OCI-LY3 (cell line): ENCODE measurements around the gene FAM151A.

Experiments
- H2AFZ ChIP-seq: fragments of 200-600, 300-600 bp; shearing (Covaris generic); 2 replicates; pipeline ENCODE4 v1.6.0; 2014; ENCODE audit warnings: antibody characterized with exemption, low read depth, low read length
- H3K27ac ChIP-seq: fragments of 200-600, 300-600 bp; sonication (generic); 2 replicates; pipeline ENCODE4 v1.5.1; 2014; ENCODE audit warnings: mild to moderate bottlenecking, low read length, moderate library complexity, mixed read lengths
- H3K27me3 ChIP-seq: fragments of 200-600, 300-600 bp; sonication (generic); 2 replicates; pipeline ENCODE4 v1.6.1; 2014; ENCODE audit warnings: low read depth, low read length, mixed read lengths
- H3K36me3 ChIP-seq: fragments of 200-600, 300-600 bp; sonication (generic); replicated peaks from 2 replicates; pipeline ENCODE3; 2014; ENCODE audit warnings: low read depth, low read length, mixed read lengths
- H3K4me1 ChIP-seq: fragments of 300-600, 200-600 bp; sonication (generic); 2 replicates; pipeline ENCODE4 v1.6.1; 2014; ENCODE audit warnings: low read length, mixed read lengths
- H3K4me2 ChIP-seq: fragments of 200-600, 300-600 bp; sonication (generic); 2 replicates; pipeline ENCODE4 v1.6.1; 2014; ENCODE audit warnings: low read length, mixed read lengths
- H3K4me3 ChIP-seq: fragments of 300-600, 200-600 bp; sonication (generic); 2 replicates; pipeline ENCODE4 v1.5.1; 2014; ENCODE audit warnings: antibody characterized with exemption, mild to moderate bottlenecking, low read length, moderate library complexity
- H3K79me2 ChIP-seq: fragments of 300-600, 200-600 bp; shearing (Covaris generic); 2 replicates; pipeline ENCODE4 v1.6.1; 2014; ENCODE audit warnings: mild to moderate bottlenecking, low read length, mixed read lengths
- H3K9ac ChIP-seq: fragments of 300-600, 200-600 bp; shearing (Covaris generic); 2 replicates; pipeline ENCODE4 v1.6.0; 2014; ENCODE audit warnings: mild to moderate bottlenecking, low read length, moderate library complexity
- H3K9me3 ChIP-seq: fragments of 200-600, 300-600 bp; shearing (Covaris generic); 2 replicates; pipeline ENCODE4 v1.6.1; 2014; ENCODE audit warnings: low read length, mixed read lengths; ENCODE audit not compliant: insufficient read depth
- H4K20me1 ChIP-seq: fragments of 200-600, 300-600 bp; sonication (generic); 2 replicates; pipeline ENCODE4 v1.6.1; 2016; ENCODE audit warnings: low read length, mixed read lengths; ENCODE audit not compliant: insufficient read depth
- EZH2phosphoT487 ChIP-seq: fragments of 200-600 bp; shearing (Covaris generic); IDR thresholded peaks from 2 replicates; pipeline ENCODE4 v1.6.1; 2018; ENCODE audit warnings: antibody characterized with exemption, mixed run types, low read depth
- TF ChIP-seq, protein P1 (sequence below): fragments of 200-600, 300-600 bp; sonication (generic); IDR thresholded peaks from 2 replicates; pipeline ENCODE4 v1.5.1; 2014; ENCODE audit warnings: antibody characterized with exemption, low read length, low read depth

Gene FAM151A

DNA sequence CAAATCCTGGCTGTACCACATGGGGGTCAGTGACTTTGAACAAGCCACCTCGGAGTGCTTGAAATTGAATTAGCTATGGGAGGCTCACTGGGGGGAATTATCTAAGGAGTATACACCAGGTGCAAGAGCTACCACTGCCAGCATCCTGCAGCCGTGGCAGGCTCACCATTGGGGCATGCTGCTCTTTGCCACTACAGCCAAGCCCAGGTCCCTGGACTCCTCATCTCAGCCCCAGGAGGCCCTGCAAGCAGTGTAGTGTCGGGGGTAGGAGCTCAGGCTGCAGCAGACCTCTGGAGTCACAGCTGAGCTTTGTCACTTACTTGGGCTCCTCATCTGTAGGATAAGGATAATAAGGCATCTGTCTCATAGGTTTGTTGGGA is 40.0 kb downstream of the FAM151A start:
- no peak overlapping the region for H3K27ac ChIP-seq
- H4K20me1 ChIP-seq: no peaks in the 10 kb centered on the region

GRCh38 chr1:54582566-54583306 is 40.6 kb downstream of the FAM151A start:
- Histone ChIP-seq H3K4me3 (no peak overlapping the region), H3K27ac (no peak overlapping the region), H3K4me2 (no peak overlapping the region), H3K9me3 (no peaks in the 10 kb centered on the region), H3K4me1 (no peaks in the 10 kb centered on the region), H3K27me3 (no peaks in the 10 kb centered on the region), H3K79me2 (no peaks in the 10 kb centered on the region), H3K36me3 (no peaks in the 10 kb centered on the region), H4K20me1 (no peaks in the 10 kb centered on the region), H2AFZ (no peak overlapping the region), H3K9ac (no peak overlapping the region)
- TF ChIP-seq, protein P1, sequence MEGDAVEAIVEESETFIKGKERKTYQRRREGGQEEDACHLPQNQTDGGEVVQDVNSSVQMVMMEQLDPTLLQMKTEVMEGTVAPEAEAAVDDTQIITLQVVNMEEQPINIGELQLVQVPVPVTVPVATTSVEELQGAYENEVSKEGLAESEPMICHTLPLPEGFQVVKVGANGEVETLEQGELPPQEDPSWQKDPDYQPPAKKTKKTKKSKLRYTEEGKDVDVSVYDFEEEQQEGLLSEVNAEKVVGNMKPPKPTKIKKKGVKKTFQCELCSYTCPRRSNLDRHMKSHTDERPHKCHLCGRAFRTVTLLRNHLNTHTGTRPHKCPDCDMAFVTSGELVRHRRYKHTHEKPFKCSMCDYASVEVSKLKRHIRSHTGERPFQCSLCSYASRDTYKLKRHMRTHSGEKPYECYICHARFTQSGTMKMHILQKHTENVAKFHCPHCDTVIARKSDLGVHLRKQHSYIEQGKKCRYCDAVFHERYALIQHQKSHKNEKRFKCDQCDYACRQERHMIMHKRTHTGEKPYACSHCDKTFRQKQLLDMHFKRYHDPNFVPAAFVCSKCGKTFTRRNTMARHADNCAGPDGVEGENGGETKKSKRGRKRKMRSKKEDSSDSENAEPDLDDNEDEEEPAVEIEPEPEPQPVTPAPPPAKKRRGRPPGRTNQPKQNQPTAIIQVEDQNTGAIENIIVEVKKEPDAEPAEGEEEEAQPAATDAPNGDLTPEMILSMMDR: no peak
- no peak for TF ChIP-seq EZH2phosphoT487

More for the DNA sequence above, 40.0 kb downstream of the FAM151A start:
- Histone ChIP-seq H3K4me2 (no peak overlapping the region), H3K4me1 (no peaks in the 10 kb centered on the region), H3K79me2 (no peaks in the 10 kb centered on the region), H2AFZ (no peak overlapping the region), H3K27me3 (no peaks in the 10 kb centered on the region), H3K9me3 (no peaks in the 10 kb centered on the region), H3K36me3 (no peaks in the 10 kb centered on the region), H3K4me3 (no peak overlapping the region), H3K9ac (no peak overlapping the region)
- no peak for TF ChIP-seq EZH2phosphoT487
- TF ChIP-seq, protein P1: no peak

DNA sequence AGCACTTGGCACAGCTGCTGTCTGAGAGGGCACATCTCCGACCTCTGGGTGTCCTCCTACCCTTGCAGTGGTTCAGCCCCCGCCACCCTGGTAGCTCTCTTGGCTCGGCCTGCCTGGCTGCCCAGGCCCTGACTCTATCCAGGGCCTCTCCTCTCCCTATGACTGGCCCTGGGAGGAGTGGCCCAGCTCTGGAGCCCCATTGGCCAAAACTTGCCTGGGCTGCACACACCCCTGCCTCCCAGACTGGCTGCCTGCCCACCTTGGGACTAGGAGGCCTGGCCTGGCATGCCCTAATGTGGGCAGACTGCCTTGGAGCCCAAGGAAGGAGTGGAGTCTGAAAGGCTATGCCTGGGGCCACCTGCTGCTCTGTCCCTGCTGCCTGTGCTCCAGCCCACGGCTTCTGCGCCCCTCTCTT is 41.7 kb downstream of the FAM151A start:
- H3K36me3 ChIP-seq: no peaks in the 10 kb centered on the region
- H3K9ac ChIP-seq: no peak overlapping the region
- no peak overlapping the region for H3K4me3 ChIP-seq
- H3K9me3 ChIP-seq: no peaks in the 10 kb centered on the region
- no peaks in the 10 kb centered on the region for H3K4me1 ChIP-seq
- H2AFZ ChIP-seq: no peak overlapping the region
- no peaks in the 10 kb centered on the region for H3K79me2 ChIP-seq
- H3K27ac ChIP-seq: no peak overlapping the region
- no peak for TF ChIP-seq EZH2phosphoT487
- TF ChIP-seq, protein P1: no peak
- H3K27me3 ChIP-seq: no peaks in the 10 kb centered on the region
- no peaks in the 10 kb centered on the region for H4K20me1 ChIP-seq
- H3K4me2 ChIP-seq: no peak overlapping the region

GRCh38 chr1:54580856-54581550 is 42.3 kb downstream of the FAM151A start:
- no peaks in the 10 kb centered on the region for H4K20me1 ChIP-seq
- H3K9ac ChIP-seq: no peak overlapping the region
- no peaks in the 10 kb centered on the region for H3K4me1 ChIP-seq
- no peaks in the 10 kb centered on the region for H3K36me3 ChIP-seq
- no peak overlapping the region for H2AFZ ChIP-seq
- no peaks in the 10 kb centered on the region for H3K27me3 ChIP-seq
- TF ChIP-seq, protein P1: no peak
- no peak for TF ChIP-seq EZH2phosphoT487
- H3K27ac ChIP-seq: no peak overlapping the region
- no peaks in the 10 kb centered on the region for H3K79me2 ChIP-seq
- H3K4me2 ChIP-seq: no peak overlapping the region
- H3K4me3 ChIP-seq: no peak overlapping the region
- no peaks in the 10 kb centered on the region for H3K9me3 ChIP-seq
